Hypothalamus (tissue), 51 donors: ENCODE data around the gene LDHAL6B.
A peak's percentile ranks its signal among the peaks of the same experiment; 100 is the strongest.

Experiments
- DNase-seq, 51 donors: peaks; one replicate each; lab custom pipeline; 2025; lab: John Stamatoyannopoulos, UW

Gene LDHAL6B

GRCh38 chr15:59216911-59217310, 10.3 kb downstream of the LDHAL6B start:
- DNase-seq, result no peak

DNA sequence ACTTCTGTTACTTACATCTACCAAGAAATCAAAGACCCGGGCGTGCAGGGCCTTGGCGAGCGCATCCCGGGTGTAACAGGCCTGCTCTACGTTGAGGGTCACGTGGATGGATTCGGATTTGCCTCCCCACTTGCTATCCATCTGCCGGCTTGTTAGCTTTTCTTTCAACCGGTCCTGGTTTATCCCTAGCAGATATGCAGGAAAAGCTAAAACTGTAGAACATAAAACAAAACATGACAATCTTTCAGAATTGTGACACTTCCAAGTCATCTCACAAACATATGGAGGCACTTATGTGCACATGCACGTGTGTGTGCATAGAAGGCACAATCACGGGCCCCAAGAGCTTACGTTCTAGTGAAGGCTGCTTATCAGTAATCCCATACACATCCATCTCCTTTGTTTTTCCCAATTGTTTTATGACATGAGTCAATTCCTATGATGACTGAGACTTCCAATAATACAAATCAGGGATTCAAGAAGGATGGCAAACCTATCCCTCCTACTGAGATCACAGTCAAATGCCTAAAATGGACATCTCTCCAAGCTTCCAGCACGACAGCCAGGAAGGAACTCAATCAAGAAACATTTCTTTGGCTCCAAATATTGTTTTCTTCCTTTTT, 11.3 kb downstream of the LDHAL6B start:
- no peak for DNase-seq

DNA sequence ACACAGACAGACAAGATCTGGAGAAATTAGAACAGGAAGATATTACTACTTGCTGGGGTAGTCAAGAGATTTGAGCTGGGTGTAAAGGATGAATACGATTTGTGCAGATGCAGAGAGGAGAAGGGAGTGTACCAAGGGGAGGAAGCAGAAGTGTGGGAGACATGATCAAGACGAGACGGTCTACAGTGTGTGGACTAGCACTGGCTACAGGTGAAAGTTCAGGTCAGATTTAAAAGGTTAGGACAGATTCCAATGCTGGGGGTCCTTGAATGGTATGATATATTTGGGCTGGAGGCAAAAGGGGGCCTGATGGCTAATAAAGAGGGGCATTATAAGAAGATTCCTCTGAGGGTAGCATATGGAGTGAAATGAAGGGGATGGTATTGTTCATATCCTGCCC, 12.1 kb downstream of the LDHAL6B start:
- no peak for DNase-seq

DNA sequence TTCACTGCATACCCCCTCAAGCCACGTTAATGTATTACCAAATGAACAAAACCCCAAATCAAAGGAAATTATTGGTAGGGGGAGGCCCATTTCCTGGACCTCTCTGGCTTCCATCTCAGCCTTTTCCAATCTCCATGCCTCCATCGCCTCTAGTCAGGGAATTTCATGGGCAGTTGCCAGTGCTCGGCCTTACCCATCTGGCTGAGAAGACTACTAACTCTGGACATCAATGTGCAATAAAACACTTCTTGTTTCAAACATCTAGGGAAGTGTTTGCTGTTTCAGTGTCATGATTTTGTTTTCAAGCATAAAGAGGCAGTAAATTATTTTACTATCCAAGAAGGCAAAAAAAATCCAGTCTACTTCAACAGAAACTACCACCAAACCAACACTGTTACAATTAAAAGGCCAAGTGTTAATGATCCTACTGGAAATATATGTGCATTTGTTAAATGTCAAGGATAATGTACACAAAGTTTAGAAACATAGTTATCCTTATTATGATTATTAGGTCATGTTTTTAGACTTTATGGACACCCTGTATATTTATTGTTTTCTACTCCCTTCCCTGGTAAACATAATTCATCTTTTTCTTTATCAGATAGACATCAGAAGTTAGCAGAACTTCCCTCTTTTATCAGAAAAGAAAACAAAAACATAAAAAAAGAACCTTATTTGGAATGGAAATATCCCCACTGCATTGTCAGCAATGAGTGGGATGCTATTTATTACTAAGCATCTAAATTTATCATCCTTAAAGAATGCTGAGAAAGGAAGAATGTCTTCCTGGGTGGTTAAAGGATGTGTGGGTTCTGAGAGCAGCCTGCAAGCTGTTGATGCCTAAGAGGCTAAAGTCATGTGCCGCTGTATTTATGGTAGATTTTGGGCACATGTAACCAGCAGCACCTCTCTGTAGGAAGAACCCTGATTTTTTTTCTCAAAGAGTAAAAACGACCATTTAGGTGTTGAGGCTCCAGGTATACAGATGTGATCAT, 15.2 kb downstream of the LDHAL6B start:
- DNase-seq, result peak in 1 of 51 donors; percentile 1

GRCh38 chr15:59222906-59223550, 16.4 kb downstream of the LDHAL6B start:
- DNase-seq, result no peak

DNA sequence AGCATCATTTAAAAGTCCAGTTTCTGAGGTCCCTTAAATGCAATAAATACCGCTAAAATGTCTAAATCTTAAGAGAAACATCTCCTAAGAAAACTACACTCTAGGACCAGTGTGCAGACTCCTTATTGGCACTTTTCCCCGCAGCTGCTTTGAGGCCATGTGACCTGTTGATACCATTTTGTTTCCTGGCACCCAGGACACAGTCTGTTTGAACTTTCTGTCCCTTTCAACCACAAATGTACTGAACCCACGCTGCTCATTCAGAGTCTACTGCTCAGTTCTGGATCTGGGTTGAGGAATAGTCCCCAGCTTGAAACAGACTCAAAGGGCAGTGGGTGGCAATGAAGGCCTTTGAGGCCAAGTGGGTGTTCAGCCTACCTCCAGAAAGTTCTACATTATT, 17.1 kb downstream of the LDHAL6B start:
- no peak for DNase-seq

DNA sequence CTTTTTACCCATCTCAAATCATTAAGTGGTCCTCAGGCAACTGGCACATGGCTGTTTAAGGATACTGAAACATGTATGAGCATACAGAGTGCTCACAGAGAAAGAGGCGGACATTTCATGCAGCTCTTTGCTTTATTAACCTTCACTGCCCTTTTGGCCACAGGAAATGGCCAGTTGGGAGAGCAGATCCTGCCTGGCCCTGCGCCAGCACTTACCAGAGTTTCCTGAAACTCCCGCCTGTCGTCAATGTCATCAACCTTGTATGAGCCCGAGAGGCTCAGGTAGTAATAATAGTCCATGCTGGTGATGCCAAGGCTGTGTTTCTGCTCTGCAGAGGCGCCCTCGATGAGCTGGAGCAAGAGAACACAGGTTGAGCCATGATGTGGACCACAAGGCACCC, 17.8 kb downstream of the LDHAL6B start:
- DNase-seq, result no peak

DNA sequence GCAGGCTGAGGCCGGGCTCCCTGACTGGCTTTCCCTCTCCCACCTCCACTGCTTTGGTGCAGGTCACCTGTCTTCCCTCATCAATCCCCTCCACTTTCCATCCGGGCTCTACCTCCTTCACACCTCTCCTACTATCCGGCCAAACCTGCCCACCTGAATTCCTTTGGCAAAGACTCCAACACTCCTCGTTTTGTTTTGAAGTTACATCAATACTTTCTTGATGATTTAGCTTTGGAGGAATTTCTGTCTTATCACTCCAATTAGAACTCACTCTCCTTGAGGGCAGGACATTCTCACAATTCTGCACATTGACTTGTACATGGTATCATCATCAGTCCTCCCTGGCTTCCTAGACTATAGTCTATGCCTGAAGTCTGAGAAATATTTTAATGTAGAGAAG, 20.4 kb downstream of the LDHAL6B start:
- DNase-seq, result no peak

DNA sequence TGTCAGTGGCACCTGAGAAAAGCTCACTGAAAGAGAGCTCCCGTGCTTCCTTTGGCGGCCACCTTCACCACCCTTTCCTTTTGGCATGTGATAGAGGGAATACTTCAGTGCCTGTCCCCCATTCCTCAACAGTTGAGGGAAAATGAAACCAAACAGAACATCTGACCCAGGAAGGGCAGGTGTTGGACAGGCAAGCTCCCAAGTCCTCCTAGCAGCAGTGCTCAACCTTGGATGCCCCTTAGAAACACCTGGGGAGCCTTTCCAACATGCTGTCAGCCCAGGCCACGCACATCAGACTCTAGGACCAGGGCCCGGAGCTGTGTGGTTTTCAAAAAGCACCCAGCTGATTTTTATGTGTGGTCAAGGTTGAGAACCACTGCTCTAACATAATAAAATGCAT, 22.4 kb downstream of the LDHAL6B start:
- no peak for DNase-seq

DNA sequence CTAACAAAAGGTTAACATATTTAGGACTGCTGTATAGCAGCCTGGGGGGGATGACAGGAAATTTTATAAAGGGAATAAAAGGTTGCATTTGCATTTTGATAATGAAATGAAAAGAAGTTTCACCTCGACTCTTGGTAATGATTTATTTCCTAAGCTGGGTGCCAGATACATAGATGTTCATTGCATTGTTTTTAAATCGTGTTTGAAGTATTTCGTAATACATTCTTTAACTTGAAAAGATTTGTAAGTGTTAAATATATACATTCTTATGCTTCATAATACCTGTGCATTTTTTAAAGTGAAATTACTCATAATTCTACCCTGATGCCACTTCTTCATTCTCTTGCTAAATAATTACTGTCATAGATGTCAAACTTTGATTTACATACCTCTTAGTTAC, 22.8 kb downstream of the LDHAL6B start:
- no peak for DNase-seq

- no peak for DNase-seq
Measured at GRCh38 chr15:59230531-59231055, 23.9 kb downstream of the LDHAL6B start.

DNA sequence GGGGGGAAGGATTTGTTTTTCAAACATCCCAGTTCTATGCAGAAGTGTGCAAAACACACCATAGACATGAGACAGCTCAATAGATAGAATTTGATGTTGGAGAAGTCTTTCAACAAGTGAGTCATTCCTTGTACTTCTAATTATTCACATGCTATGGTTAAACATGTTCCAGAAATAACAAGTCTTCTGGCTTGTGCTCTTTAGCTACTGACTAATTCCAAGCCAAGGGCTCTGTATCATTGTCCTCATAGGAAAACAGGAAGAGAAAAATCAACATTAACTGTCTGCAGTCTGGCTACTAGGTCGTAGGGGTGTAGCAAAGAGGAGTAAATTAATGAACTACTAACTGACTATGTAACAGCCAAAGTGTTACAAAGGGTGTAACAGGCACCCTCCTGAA, 25.8 kb downstream of the LDHAL6B start:
- DNase-seq, result no peak

DNA sequence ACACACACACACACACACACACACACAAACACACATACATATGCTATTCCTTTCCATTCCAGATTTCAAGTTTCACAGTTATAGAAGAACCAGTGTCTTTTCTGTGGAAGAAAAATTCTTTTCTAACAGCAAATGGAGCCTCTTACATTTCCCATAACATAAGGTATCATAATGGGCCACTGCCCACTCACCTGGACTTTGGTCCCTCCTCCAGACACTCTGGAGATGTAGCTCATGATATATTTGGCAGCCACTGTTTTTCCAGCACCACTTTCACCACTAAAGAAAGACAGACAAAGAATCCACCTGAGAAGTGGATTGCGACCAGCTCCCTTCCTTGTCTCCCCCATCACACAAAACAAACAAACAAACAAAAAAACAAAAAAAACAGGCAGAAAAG, 29.8 kb downstream of the LDHAL6B start:
- no peak for DNase-seq

DNA sequence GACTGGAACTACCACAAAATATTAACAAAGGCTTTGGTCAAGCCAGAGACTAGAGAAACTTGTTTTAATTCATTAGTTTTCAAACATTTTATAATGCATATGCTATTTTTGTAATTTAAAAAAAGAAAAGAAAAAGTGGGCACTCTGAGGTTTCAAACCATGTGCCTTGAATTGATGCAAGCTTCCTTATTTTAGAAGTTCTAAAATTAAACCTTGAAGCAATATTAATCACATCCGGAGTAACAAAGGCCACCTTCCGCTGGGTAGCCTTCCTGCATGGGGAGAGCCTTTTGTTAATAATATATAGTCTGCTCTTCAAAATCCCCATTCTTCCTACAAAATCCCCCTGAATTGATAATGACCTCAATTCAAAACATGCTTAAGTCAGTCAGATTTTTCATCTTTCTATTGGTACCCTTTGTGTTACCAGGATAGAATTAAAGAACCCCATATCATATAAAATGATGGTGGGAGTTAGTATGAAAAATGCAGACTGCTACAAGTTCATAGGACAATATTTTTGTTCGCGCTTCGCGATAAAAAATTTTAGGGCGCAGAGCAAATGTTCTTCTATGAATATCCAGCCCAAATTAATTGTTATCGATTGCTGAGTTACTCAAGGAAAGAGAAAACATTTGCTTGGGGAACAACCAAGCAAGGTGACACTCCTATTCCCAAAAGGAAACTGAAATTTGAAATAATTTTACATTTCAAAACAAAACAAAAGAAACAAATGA, 30.6 kb downstream of the LDHAL6B start:
- DNase-seq, result no peak

DNA sequence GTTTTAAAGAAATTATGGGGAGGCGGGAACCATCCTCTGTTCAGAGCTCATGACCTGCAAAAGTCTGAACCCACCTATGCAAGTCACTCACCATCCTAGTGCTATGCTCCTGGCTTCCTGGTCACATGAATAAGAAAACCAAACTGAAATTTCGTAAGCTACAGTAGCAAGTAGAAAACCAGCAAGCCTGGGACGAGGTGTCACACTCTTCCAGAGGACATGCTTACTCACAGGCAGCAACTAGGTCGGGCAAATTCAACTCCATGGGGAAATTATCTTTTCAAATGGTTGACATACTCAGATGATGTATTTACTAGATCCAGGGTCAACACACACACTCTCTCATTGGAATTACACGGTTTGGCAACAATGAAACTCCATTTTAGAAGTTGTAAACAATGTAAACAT, 31.3 kb downstream of the LDHAL6B start:
- no peak for DNase-seq

DNA sequence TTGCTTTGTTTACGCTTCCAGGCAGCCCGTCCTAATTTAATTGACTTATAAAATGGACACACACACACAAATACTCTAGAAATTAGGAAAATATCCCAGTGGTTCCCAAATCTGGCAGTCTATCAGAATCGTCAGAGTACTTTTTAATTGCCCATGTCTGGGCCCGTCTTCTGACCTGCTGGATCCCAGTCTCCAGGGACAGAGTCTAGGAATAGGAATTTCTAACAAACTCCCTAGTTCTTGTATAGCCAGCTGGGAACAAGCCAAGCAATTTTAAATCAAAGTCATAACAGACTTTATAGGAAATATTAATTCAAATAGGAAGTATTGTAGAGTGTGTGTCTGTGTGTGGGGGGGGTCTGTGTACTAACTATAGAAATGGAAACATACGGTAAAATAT, 33.4 kb downstream of the LDHAL6B start:
- DNase-seq, result no peak

DNA sequence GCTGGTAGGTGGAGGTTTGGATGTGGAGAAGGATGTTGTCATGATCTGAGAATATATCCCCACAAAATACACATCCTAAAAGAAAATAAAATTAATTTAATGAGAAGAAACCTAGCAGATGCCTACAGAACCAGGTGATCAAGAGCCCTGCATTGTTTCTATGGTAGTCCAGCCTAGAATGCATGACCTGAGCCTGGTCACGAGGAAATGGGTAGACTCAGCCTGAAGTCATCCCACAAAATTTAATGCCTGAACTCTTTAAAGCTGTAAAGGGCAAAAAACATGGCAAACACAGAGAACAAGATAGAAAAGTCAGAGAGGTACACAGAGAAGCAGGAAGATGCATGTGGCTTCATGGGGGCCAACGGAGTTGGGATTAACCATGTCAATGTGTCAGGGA, 36.0 kb downstream of the LDHAL6B start:
- no peak for DNase-seq

DNA sequence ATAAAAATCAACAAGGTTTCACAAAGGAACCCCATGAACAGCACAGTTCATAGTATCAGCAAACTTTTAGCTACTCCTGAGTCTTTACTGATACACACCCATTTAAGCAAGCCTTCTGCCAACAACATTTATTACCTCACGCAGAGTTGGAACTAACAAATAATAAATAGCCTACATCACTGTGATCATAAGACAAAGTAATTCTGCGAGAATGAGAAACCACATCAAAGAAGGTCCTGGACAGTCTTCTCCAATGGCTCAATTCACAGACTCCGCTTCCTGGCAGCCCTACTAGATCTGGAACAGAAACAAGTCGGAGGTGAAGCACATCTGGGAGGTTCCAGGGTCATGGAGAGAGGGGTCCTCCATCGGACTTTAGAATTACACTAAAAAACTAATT, 37.0 kb downstream of the LDHAL6B start:
- DNase-seq, result no peak

GRCh38 chr15:59244337-59244736, 37.7 kb downstream of the LDHAL6B start:
- DNase-seq, result no peak

- no peak for DNase-seq
Measured at GRCh38 chr15:59245559-59245958, 38.9 kb downstream of the LDHAL6B start.

- DNase-seq, result peak in 29 of 51 donors; percentile 2 to 63 (median 27)
Measured at GRCh38 chr15:59247364-59247763, 40.7 kb downstream of the LDHAL6B start.
